Ascending aorta (tissue), 2 donors: ENCODE results near the gene TRIP4. TPM values are rescaled to one million over a fixed set of nuclear protein-coding genes. Genes with fewer than 3 reads are reported as not detected.

Experiments used
- DNase-seq, 2 donors: peaks; one replicate each; pipeline ENCODE4 v3.0.0-alpha.2; 2019; ENCODE audit warnings: low spot score in 2 of 2
- H3K27ac ChIP-seq, 2 donors: fragments of 200-600 bp; sonication (generic); one replicate each; pipeline ENCODE4 v1.5.1; 2016 to 2017; ENCODE audit warnings: mild to moderate bottlenecking in 1 of 2
- H3K27me3 ChIP-seq: fragments of 200-600 bp; sonication (generic); one replicate; pipeline ENCODE4 v1.5.1; 2017
- H3K36me3 ChIP-seq, 2 donors: fragments of 200-600 bp; sonication (generic); one replicate each; pipeline ENCODE4 v1.5.1; 2016
- H3K4me1 ChIP-seq, 2 donors: fragments of 200-600 bp; sonication (generic); one replicate each; pipeline ENCODE4 v1.5.1; 2016 to 2017; ENCODE audit warnings: mild to moderate bottlenecking in 1 of 2
- H3K4me3 ChIP-seq, 2 donors: fragments of 200-600 bp; sonication (generic); one replicate each; pipeline ENCODE4 v1.5.1; 2016 to 2017; ENCODE audit warnings: mild to moderate bottlenecking in 1 of 2
- H3K9me3 ChIP-seq, 2 donors: fragments of 200-600 bp; sonication (generic); one replicate each; pipeline ENCODE4 v1.5.1; 2016
- CTCF ChIP-seq, 3 experiments: fragments of 200-600 bp in 2 of 3; fragments of 450-650 bp in 1 of 3; sonication (generic) in 2 of 3; IDR thresholded peaks; one replicate each; pipeline ENCODE4 v1.5.1; 2016 to 2019; ENCODE audit warnings: antibody characterized with exemption in 3 of 3, mild to moderate bottlenecking in 1 of 3, moderate library complexity in 1 of 3
- intact Hi-C: fragments of 100-400 bp; cut with DNase I; formaldehyde crosslinking; loops from one replicate; pipeline ENCODE4 v1.15.1; 2023
- total RNA-seq: library from RNA; depleted of rRNA; stranded (reverse); fragments of >200 nt; gene quantifications from one replicate; pipeline ENCODE4 v1.1.0, GENCODE V29; 2016

TRIP4 gene
- total RNA-seq, result 5.6 TPM

- peak within 1 kb of the TSS; percentile 66 to 73 for H3K4me3 ChIP-seq
- no peaks in the 10 kb centered on the region for H3K9me3 ChIP-seq
- intact Hi-C loops, result loop anchor here (1.0 to 10.0 kb wide), 3 partner anchors 73 to 293 kb away; partner anchors contain the start of genes CIAO2A, PPIB, SNX1 and ZNF609
- no peaks in the 10 kb centered on the region for H3K27me3 ChIP-seq
- TF ChIP-seq CTCF (IDR thresholded peaks at IDR 0.05), result peak in 1 of 3 experiments; percentile 2
- H3K27ac ChIP-seq, result peak within 1 kb of the TSS; percentile 64 to 71
- peaks cover under 1 to 3% of the 10 kb centered on the region in 2 donors for H3K36me3 ChIP-seq
- peaks cover 0 to 4% of the 10 kb centered on the region in 2 donors for H3K4me1 ChIP-seq
- DNase-seq, result peak; percentile 73 to 97
These were observed at the start of gene TRIP4 for GRCh38 chr15:64387562-64388168. TRIP4 (plus strand) TSS chr15:64387836; CDS start chr15:64387864, 28 bp downstream.

GRCh38 chr15:64340355-64340754 lies 47.3 kb upstream of the TRIP4 start:
- H3K36me3 ChIP-seq, result no peaks in the 10 kb centered on the region
- intact Hi-C loops, result no loop called here
- DNase-seq, result no peak

GRCh38 chr15:64341961-64342360 lies 45.7 kb upstream of the TRIP4 start:
- Histone ChIP-seq H3K36me3 (no peaks in the 10 kb centered on the region), H3K27me3 (no peaks in the 10 kb centered on the region), H3K9me3 (no peaks in the 10 kb centered on the region), H3K4me3 (no peak overlapping the region), H3K27ac (no peak overlapping the region), H3K4me1 (no peaks in the 10 kb centered on the region)
- TF ChIP-seq CTCF (IDR thresholded peaks at IDR 0.05), result no peak
- no peak for DNase-seq
- intact Hi-C loops, result no loop called here

More at GRCh38 chr15:64340355-64340754, 47.3 kb upstream of the TRIP4 start:
- Histone ChIP-seq H3K4me3 (no peak overlapping the region), H3K27me3 (no peaks in the 10 kb centered on the region), H3K27ac (no peak overlapping the region), H3K9me3 (no peaks in the 10 kb centered on the region), H3K4me1 (no peaks in the 10 kb centered on the region)
- TF ChIP-seq CTCF (IDR thresholded peaks at IDR 0.05), result no peak

GRCh38 chr15:64343222-64343621 lies 44.4 kb upstream of the TRIP4 start:
- Histone ChIP-seq H3K4me1 (no peaks in the 10 kb centered on the region), H3K36me3 (peaks cover 0 to 9% of the 10 kb centered on the region in 2 donors), H3K4me3 (no peak overlapping the region), H3K27ac (no peak overlapping the region), H3K27me3 (no peaks in the 10 kb centered on the region), H3K9me3 (no peaks in the 10 kb centered on the region)
- no peak for DNase-seq
- intact Hi-C loops, result no loop called here
- TF ChIP-seq CTCF (IDR thresholded peaks at IDR 0.05), result no peak

- Histone ChIP-seq H3K27me3 (no peaks in the 10 kb centered on the region), H3K4me3 (no peak overlapping the region), H3K27ac (no peak overlapping the region), H3K4me1 (no peaks in the 10 kb centered on the region), H3K9me3 (no peaks in the 10 kb centered on the region), H3K36me3 (peaks cover 0 to 11% of the 10 kb centered on the region in 2 donors)
- DNase-seq, result no peak
- intact Hi-C loops, result no loop called here
- no peak for TF ChIP-seq CTCF (IDR thresholded peaks at IDR 0.05)
These were observed 43.8 kb upstream of the TRIP4 start for GRCh38 chr15:64343841-64344240.
